ENCODE results near the gene EPHA3. TPM values are rescaled to one million over a fixed set of nuclear protein-coding genes. Genes with fewer than 3 reads are reported as not detected.

The EPHA3 gene
- total RNA-seq, 3 donors from 2014 or later (not counting 1 experiment from before 2014, with no cell fraction given) = not detected

DNA sequence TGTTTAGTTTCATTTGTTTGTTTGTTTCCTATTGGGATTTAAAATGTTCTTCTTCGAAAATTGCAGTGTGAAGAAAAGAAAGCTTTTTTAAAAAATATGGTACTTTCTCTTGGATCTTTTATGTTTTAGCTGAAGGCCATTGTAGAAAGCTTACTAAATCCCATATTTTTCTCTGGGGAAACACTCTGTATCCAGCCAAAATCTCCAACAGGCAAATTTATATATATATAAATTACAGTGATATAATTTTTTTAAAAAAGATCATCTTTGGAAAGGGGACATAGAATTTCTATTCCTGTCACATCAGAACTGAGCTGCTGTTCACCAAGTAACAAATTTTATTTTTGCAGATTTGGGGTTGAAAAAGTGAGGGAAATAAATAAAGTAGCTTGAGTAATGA, 19.6 kb upstream of the EPHA3 start:
- Mint-ChIP-seq H3K4me3 (no peak overlapping the region), H3K27me3 (ENCODE audit: low read depth in 2 of 2) (no peaks in the 10 kb centered on the region)
- no peak for ATAC-seq

DNA sequence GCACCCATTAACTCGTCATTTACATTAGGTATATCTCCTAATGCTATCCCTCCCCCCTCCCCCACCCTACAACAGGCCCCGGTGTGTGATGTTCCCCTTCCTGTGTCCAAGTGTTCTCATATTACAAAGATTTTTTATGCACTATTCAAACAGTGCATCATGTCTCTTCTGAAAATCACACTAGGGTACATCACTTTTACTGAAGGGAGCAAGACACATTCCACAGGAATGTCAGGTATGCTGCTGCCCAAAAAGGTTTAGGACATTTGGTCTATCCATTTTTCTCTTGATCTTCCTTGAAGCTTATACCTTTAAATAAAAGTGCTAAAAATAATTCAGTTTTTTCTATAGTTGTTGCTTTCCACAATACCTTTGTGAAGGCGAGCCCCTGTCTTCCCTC, 9.2 kb upstream of the EPHA3 start:
- no peaks in the 10 kb centered on the region for H3K36me3 Mint-ChIP-seq
- H3K4me3 ChIP-seq (ENCODE audit: low read length) = no peak overlapping the region
- no peak overlapping the region for H3K27ac ChIP-seq (ENCODE audit: low read length)
- WGBS (ENCODE audit: insufficient coverage) = 84% methylated on average over 3 of the region's 3 CpGs
- no peaks in the 10 kb centered on the region for H3K4me1 ChIP-seq (ENCODE audit: control insufficient read depth, insufficient read depth, low read length)
- DNase-seq = no peak
- TF ChIP-seq, protein P1, sequence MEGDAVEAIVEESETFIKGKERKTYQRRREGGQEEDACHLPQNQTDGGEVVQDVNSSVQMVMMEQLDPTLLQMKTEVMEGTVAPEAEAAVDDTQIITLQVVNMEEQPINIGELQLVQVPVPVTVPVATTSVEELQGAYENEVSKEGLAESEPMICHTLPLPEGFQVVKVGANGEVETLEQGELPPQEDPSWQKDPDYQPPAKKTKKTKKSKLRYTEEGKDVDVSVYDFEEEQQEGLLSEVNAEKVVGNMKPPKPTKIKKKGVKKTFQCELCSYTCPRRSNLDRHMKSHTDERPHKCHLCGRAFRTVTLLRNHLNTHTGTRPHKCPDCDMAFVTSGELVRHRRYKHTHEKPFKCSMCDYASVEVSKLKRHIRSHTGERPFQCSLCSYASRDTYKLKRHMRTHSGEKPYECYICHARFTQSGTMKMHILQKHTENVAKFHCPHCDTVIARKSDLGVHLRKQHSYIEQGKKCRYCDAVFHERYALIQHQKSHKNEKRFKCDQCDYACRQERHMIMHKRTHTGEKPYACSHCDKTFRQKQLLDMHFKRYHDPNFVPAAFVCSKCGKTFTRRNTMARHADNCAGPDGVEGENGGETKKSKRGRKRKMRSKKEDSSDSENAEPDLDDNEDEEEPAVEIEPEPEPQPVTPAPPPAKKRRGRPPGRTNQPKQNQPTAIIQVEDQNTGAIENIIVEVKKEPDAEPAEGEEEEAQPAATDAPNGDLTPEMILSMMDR (IDR thresholded peaks at IDR 0.05) = no peak
- peaks cover 0 to 6% of the 10 kb centered on the region in 2 donors for H3K9me3 Mint-ChIP-seq
- H3K9me3 ChIP-seq (ENCODE audit: control insufficient read depth, insufficient read depth, low read length) = no peaks in the 10 kb centered on the region
- no peak overlapping the region for H3K4me3 Mint-ChIP-seq
- no peaks in the 10 kb centered on the region for H3K27me3 Mint-ChIP-seq (ENCODE audit: low read depth in 2 of 2)
- ATAC-seq = no peak
- no peaks in the 10 kb centered on the region for H3K36me3 ChIP-seq (ENCODE audit: control insufficient read depth, insufficient read depth, low read length)
- H3K27me3 ChIP-seq (ENCODE audit: control insufficient read depth, insufficient read depth, low read length) = no peaks in the 10 kb centered on the region
- intact Hi-C loops (cut with micrococcal nuclease) = no loop called here
- no peaks in the 10 kb centered on the region for H3K4me1 Mint-ChIP-seq
- no peak overlapping the region for H3K27ac Mint-ChIP-seq

More for the DNA sequence above, 19.6 kb upstream of the EPHA3 start:
- H3K4me1 ChIP-seq (ENCODE audit: control insufficient read depth, insufficient read depth, low read length) = no peaks in the 10 kb centered on the region
- H3K9me3 Mint-ChIP-seq = peaks cover 13 to 16% of the 10 kb centered on the region in 2 donors
- no peaks in the 10 kb centered on the region for H3K36me3 ChIP-seq (ENCODE audit: control insufficient read depth, insufficient read depth, low read length)
- intact Hi-C loops (cut with micrococcal nuclease) = no loop called here
- no CpG with 5 or more reads among the region's 1 CpG for WGBS (ENCODE audit: insufficient coverage)
- H3K27ac ChIP-seq (ENCODE audit: low read length) = no peak overlapping the region
- H3K4me1 Mint-ChIP-seq = no peaks in the 10 kb centered on the region
- H3K36me3 Mint-ChIP-seq = no peaks in the 10 kb centered on the region
- H3K27me3 ChIP-seq (ENCODE audit: control insufficient read depth, insufficient read depth, low read length) = no peaks in the 10 kb centered on the region
- no peak for DNase-seq
- TF ChIP-seq, protein P1 (IDR thresholded peaks at IDR 0.05) = no peak
- no peaks in the 10 kb centered on the region for H3K9me3 ChIP-seq (ENCODE audit: control insufficient read depth, insufficient read depth, low read length)
- no peak overlapping the region for H3K4me3 ChIP-seq (ENCODE audit: low read length)
- no peak overlapping the region for H3K27ac Mint-ChIP-seq

DNA sequence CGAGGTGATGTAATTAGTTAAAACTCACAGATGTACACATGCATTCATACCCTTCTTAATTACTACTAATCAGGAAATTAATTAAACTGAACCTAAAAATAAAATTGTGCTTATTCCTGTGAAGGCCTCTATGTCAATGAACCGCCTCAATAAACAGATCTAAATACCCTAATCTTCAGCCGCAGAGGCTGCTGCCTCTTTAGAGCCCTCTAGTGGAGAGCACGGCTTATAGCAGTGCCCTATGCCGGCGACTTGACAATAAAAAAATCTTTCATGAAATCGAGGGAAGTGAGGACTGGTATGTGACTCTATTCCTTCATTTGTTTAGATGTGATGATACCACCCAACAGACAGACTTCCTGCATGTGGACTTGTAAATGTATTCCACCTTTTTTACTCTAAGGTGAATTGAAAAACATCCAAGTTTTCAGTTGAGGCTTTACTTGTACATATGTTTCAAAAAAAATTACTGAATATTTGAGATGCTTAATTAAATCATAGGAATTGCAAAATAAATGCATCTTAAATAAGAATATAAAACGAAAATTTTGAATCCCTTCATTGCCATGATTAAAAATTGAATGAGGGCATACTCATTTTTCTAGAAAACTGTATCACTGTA, 8.3 kb upstream of the EPHA3 start:
- H3K4me1 ChIP-seq (ENCODE audit: control insufficient read depth, insufficient read depth, low read length) = no peaks in the 10 kb centered on the region
- Mint-ChIP-seq H3K4me3 (no peak overlapping the region), H3K27ac (no peak overlapping the region), H3K9me3 (peaks cover 0 to 6% of the 10 kb centered on the region in 2 donors), H3K4me1 (no peaks in the 10 kb centered on the region), H3K36me3 (no peaks in the 10 kb centered on the region), H3K27me3 (ENCODE audit: low read depth in 2 of 2) (no peaks in the 10 kb centered on the region)
- H3K27ac ChIP-seq (ENCODE audit: low read length) = no peak overlapping the region
- no peak overlapping the region for H3K4me3 ChIP-seq (ENCODE audit: low read length)
- no peaks in the 10 kb centered on the region for H3K36me3 ChIP-seq (ENCODE audit: control insufficient read depth, insufficient read depth, low read length)
- TF ChIP-seq, protein P1 (IDR thresholded peaks at IDR 0.05) = peak; percentile 35
- ATAC-seq = peak; percentile 37 to 50 (median 42)
- 21% methylated on average over 3 of the region's 8 CpGs for WGBS (ENCODE audit: insufficient coverage)
- no peaks in the 10 kb centered on the region for H3K9me3 ChIP-seq (ENCODE audit: control insufficient read depth, insufficient read depth, low read length)
- H3K27me3 ChIP-seq (ENCODE audit: control insufficient read depth, insufficient read depth, low read length) = no peaks in the 10 kb centered on the region
- peak in 1 of 2 donors; percentile 35 for DNase-seq
- intact Hi-C loops (cut with micrococcal nuclease) = no loop called here

DNA sequence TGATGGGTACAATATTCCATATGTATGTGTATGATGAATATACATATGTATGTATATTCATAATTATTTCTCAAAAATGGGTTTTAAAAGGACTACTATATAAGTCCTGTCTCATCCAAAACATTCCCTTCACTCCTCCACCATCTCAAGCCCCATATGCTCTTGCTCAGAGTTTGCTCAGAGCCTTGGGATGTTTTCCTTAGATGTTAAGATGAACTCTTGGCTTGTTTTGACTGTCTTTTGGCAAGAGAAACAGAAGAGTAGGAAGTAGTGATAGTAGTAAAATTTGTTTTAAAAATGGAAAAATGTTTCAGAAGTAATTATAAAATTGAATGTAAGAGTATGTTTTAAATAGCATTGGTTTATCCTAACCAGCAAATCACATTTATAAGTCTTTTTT, 6.2 kb upstream of the EPHA3 start:
- peaks cover 0 to 6% of the 10 kb centered on the region in 2 donors for H3K9me3 Mint-ChIP-seq
- H3K27ac Mint-ChIP-seq = no peak overlapping the region
- TF ChIP-seq, protein P1 (IDR thresholded peaks at IDR 0.05) = no peak
- no peak overlapping the region for H3K4me3 ChIP-seq (ENCODE audit: low read length)
- H3K27me3 ChIP-seq (ENCODE audit: control insufficient read depth, insufficient read depth, low read length) = no peaks in the 10 kb centered on the region
- H3K36me3 ChIP-seq (ENCODE audit: control insufficient read depth, insufficient read depth, low read length) = no peaks in the 10 kb centered on the region
- DNase-seq (no peak), ATAC-seq (no peak)
- no peaks in the 10 kb centered on the region for H3K36me3 Mint-ChIP-seq
- no peak overlapping the region for H3K4me3 Mint-ChIP-seq
- H3K4me1 Mint-ChIP-seq = no peaks in the 10 kb centered on the region
- no peaks in the 10 kb centered on the region for H3K9me3 ChIP-seq (ENCODE audit: control insufficient read depth, insufficient read depth, low read length)
- H3K27me3 Mint-ChIP-seq (ENCODE audit: low read depth in 2 of 2) = no peaks in the 10 kb centered on the region
- intact Hi-C loops (cut with micrococcal nuclease) = no loop called here
- H3K4me1 ChIP-seq (ENCODE audit: control insufficient read depth, insufficient read depth, low read length) = no peaks in the 10 kb centered on the region
- H3K27ac ChIP-seq (ENCODE audit: low read length) = no peak overlapping the region
